ENCODE data around the gene UBAP1. TPM values are rescaled to one million over a fixed set of nuclear protein-coding genes. Genes with fewer than 3 reads are reported as not detected.

UBAP1 gene
- total and polyA plus RNA-seq, 2 experiments from 2014 or later: 17.4 to 20.7 TPM

- Histone ChIP-seq H3K4me3 (no peak overlapping the region), H3K36me3 (ENCODE audit: insufficient read depth) (no peaks in the 10 kb centered on the region), H4K20me1 (replicated peaks; ENCODE audit: insufficient read depth) (0 out of 2 replicates have a peak, but pooled peaks cover 2% of the 10 kb centered on the region), H3F3A (replicated peaks; ENCODE audit: low read depth) (no peaks in the 10 kb centered on the region), H3K4me1 (ENCODE audit: insufficient read depth) (no peaks in the 10 kb centered on the region), H3K4me2 (no peak overlapping the region), H2AFZ (no peak overlapping the region), H3K27me3 (ENCODE audit: insufficient read depth) (no peaks in the 10 kb centered on the region), H3K9me2 (ENCODE audit: insufficient read depth) (no peaks in the 10 kb centered on the region), H3K79me2 (replicated peaks; ENCODE audit: insufficient read depth) (peaks cover 25% of the 10 kb centered on the region; the same call in 1 of the 2 replicates), H3K27ac (ENCODE audit: low read depth) (no peak overlapping the region)
- H3K36me3 Mint-ChIP-seq (ENCODE audit: low read depth): no peaks in the 10 kb centered on the region; the same call in 1 of the 3 replicates
- no peak overlapping the region for H3K4me3 Mint-ChIP-seq
- H3K4me1 Mint-ChIP-seq: no peaks in the 10 kb centered on the region; the same call in 2 of the 3 replicates
- H3K27ac Mint-ChIP-seq: peak overlapping the region; percentile 77; the same call in 1 of the 2 replicates
- TF ChIP-seq ZNF331 (CRISPR knock-in tag; IDR thresholded peaks at IDR 0.05; ENCODE audit: low read depth): no peak
- no peak for TF ChIP-seq STAT1 (IDR thresholded peaks at IDR 0.05; ENCODE audit: unreplicated experiment)
- TF ChIP-seq ZNF462 (CRISPR knock-in tag; IDR thresholded peaks at IDR 0.05): no peak
- TF ChIP-seq NANOG (IDR thresholded peaks at IDR 0.05; ENCODE audit: borderline replicate concordance): no peak
- no peak for TF ChIP-seq POLR2AphosphoS5 (IDR thresholded peaks at IDR 0.05; ENCODE audit: low read depth)
- TF ChIP-seq CTCF (conservative IDR thresholded peaks at IDR 0.05; ENCODE audit: low read depth in 2 of 2): no peak
- TF ChIP-seq JUNB (IDR thresholded peaks at IDR 0.05; ENCODE audit: unreplicated experiment): no peak
- no peak for TF ChIP-seq CREB1 (CRISPR knock-in tag; IDR thresholded peaks at IDR 0.05; ENCODE audit: low read depth)
- TF ChIP-seq ZNF114 (CRISPR knock-in tag; IDR thresholded peaks at IDR 0.05): no peak
- no peak for TF ChIP-seq ETS1 (IDR thresholded peaks at IDR 0.05)
- no peak for TF ChIP-seq REST (IDR thresholded peaks at IDR 0.05; ENCODE audit: unreplicated experiment)
- no peak for TF ChIP-seq EZH2phosphoT487 (IDR thresholded peaks at IDR 0.05; ENCODE audit: unreplicated experiment)
- TF ChIP-seq EZH2 (IDR thresholded peaks at IDR 0.05; ENCODE audit: low read depth, unreplicated experiment): no peak
- ATAC-seq: no peak
- no peaks in the 10 kb centered on the region for H3K9me3 Mint-ChIP-seq
- H3K27me3 Mint-ChIP-seq (ENCODE audit: insufficient read depth, low read depth, poor library complexity): no peaks in the 10 kb centered on the region
- no peak for DNase-seq (ENCODE audit: low spot score)
Measured at GRCh38 chr9:34224349-34224748, 45.5 kb downstream of the UBAP1 start.
